Left ventricle myocardium inferior (tissue), 1 donor: ENCODE measurements around the gene DPYSL5. TPM values are rescaled to one million over a fixed set of nuclear protein-coding genes. Genes with fewer than 3 reads are reported as not detected.

Experiments used
- DNase-seq: peaks from one replicate; pipeline ENCODE4 v3.0.0-alpha.2; 2020
- H3K27ac ChIP-seq: fragments of 200-600 bp; replicated peaks from 2 replicates; pipeline ENCODE4 v1.8.0; 2021
- H3K27me3 ChIP-seq: fragments of 200-600 bp; 2 replicates; pipeline ENCODE4 v1.8.0; 2021; ENCODE audit warnings: low read depth
- H3K36me3 ChIP-seq: fragments of 200-600 bp; 2 replicates; pipeline ENCODE4 v1.8.0; 2021
- H3K4me1 ChIP-seq: fragments of 200-600 bp; 2 replicates; pipeline ENCODE4 v1.8.0; 2021
- H3K4me3 ChIP-seq: fragments of 200-600 bp; 2 replicates; pipeline ENCODE4 v1.8.0; 2021; ENCODE audit warnings: mild to moderate bottlenecking, moderate library complexity
- H3K9me3 ChIP-seq: fragments of 200-600 bp; replicated peaks from 2 replicates; pipeline ENCODE4 v1.8.0; 2021
- CTCF ChIP-seq: fragments of 200-600 bp; IDR thresholded peaks from 2 replicates; pipeline ENCODE4 v1.8.0; 2021; ENCODE audit warnings: antibody characterized with exemption, mild to moderate bottlenecking, borderline replicate concordance
- intact Hi-C: fragments of 100-400 bp; cut with micrococcal nuclease; formaldehyde crosslinking; loops from one replicate; pipeline ENCODE4 v1.11.0; 2022
- total RNA-seq: library from RNA; stranded (reverse); fragmentation: NEBNext Ultra II Directional; extraction: Animal tissue kit (Norgen Biotek cat#: 25700); gene quantifications from one replicate; pipeline ENCODE4 v1.2.1, GENCODE V29; 2021
- donor health status: DM: no; HTN: yes; CAD: no; lungs with severe emphysema.

The DPYSL5 gene
- total RNA-seq, 1 donor from 2014 or later: not detected

- DNase-seq: no peak
- no peak overlapping the region for H3K4me3 ChIP-seq
- TF ChIP-seq CTCF: no peak
- no peak overlapping the region for H3K27ac ChIP-seq
- peaks cover 48% of the 10 kb centered on the region for H3K27me3 ChIP-seq
- H3K4me1 ChIP-seq: no peaks in the 10 kb centered on the region
- H3K9me3 ChIP-seq: no peaks in the 10 kb centered on the region
- intact Hi-C loops: no loop called here
- H3K36me3 ChIP-seq: no peaks in the 10 kb centered on the region
Observed at GRCh38 chr2:26816893-26817292, 31.0 kb upstream of the DPYSL5 start.

- H3K27me3 ChIP-seq: peaks cover 34% of the 10 kb centered on the region
- H3K27ac ChIP-seq: no peak overlapping the region
- no peaks in the 10 kb centered on the region for H3K9me3 ChIP-seq
- H3K36me3 ChIP-seq: no peaks in the 10 kb centered on the region
- TF ChIP-seq CTCF: no peak
- no peak overlapping the region for H3K4me3 ChIP-seq
- no peak for DNase-seq
- intact Hi-C loops: no loop called here
- no peaks in the 10 kb centered on the region for H3K4me1 ChIP-seq
Observed at GRCh38 chr2:26818255-26818654, 29.7 kb upstream of the DPYSL5 start.

GRCh38 chr2:26818972-26819371 is 29.0 kb upstream of the DPYSL5 start:
- H3K9me3 ChIP-seq: no peaks in the 10 kb centered on the region
- no peak for TF ChIP-seq CTCF
- no peak overlapping the region for H3K4me3 ChIP-seq
- H3K4me1 ChIP-seq: no peaks in the 10 kb centered on the region
- no peaks in the 10 kb centered on the region for H3K36me3 ChIP-seq
- no peak overlapping the region for H3K27ac ChIP-seq
- peaks cover 27% of the 10 kb centered on the region for H3K27me3 ChIP-seq
- intact Hi-C loops: no loop called here
- DNase-seq: no peak

- TF ChIP-seq CTCF: no peak
- peaks cover 17% of the 10 kb centered on the region for H3K27me3 ChIP-seq
- H3K4me1 ChIP-seq: no peaks in the 10 kb centered on the region
- DNase-seq: no peak
- H3K36me3 ChIP-seq: no peaks in the 10 kb centered on the region
- intact Hi-C loops: no loop called here
- H3K4me3 ChIP-seq: no peak overlapping the region
- H3K27ac ChIP-seq: no peak overlapping the region
- H3K9me3 ChIP-seq: no peaks in the 10 kb centered on the region
Observed at GRCh38 chr2:26820932-26821331, 27.0 kb upstream of the DPYSL5 start.

GRCh38 chr2:26822877-26823276 is 25.1 kb upstream of the DPYSL5 start:
- no peak for TF ChIP-seq CTCF
- H3K4me3 ChIP-seq: no peak overlapping the region
- no peaks in the 10 kb centered on the region for H3K36me3 ChIP-seq
- intact Hi-C loops: no loop called here
- H3K9me3 ChIP-seq: no peaks in the 10 kb centered on the region
- H3K4me1 ChIP-seq: no peaks in the 10 kb centered on the region
- no peak overlapping the region for H3K27ac ChIP-seq
- H3K27me3 ChIP-seq: peaks cover 10% of the 10 kb centered on the region
- no peak for DNase-seq
